HG02678 (cell line): ENCODE results near the gene REPS1.
"Not testable (repeated sequence)": the region's sequence is repeated elsewhere in the genome, so short reads cannot be mapped to it uniquely, and the experiment has no call there.

ENCODE experiments used
- ATAC-seq: cut with Tn5 transposase; IDR thresholded peaks from one replicate; pipeline ENCODE4 v1.9.1; 2021; ENCODE audit warnings: mild to moderate bottlenecking, moderate library complexity; ENCODE audit not compliant: unreplicated experiment

REPS1 gene

GRCh38 chr6:139007428-139007827 lies 19.4 kb upstream of the REPS1 start:
- no peak for ATAC-seq

GRCh38 chr6:139006477-139006876 lies 18.4 kb upstream of the REPS1 start:
- no peak for ATAC-seq

GRCh38 chr6:139003751-139004150 lies 15.7 kb upstream of the REPS1 start:
- no peak for ATAC-seq

- no peak for ATAC-seq
Measured at GRCh38 chr6:138999949-139000725, 12.1 kb upstream of the REPS1 start.

GRCh38 chr6:138997136-138997535 lies 9.1 kb upstream of the REPS1 start:
- no peak for ATAC-seq

- no peak for ATAC-seq
Measured at GRCh38 chr6:138996524-138996923, 8.5 kb upstream of the REPS1 start.

GRCh38 chr6:138993410-138993809 lies 5.4 kb upstream of the REPS1 start:
- not testable (repeated sequence) for ATAC-seq

GRCh38 chr6:138992965-138993364 lies 4.9 kb upstream of the REPS1 start:
- ATAC-seq, result not testable (repeated sequence)

GRCh38 chr6:138991206-138991605 lies 3.2 kb upstream of the REPS1 start:
- ATAC-seq, result no peak

- ATAC-seq, result no peak
Measured at GRCh38 chr6:138989098-138989983, 1.3 kb upstream of the REPS1 start.

- peak; percentile 16 for ATAC-seq
Measured at GRCh38 chr6:138988469-138988834, 399 bp upstream of the REPS1 start.

- ATAC-seq, result peak; percentile 13
Measured at GRCh38 chr6:138987080-138987642, 892 bp downstream of the REPS1 start.

GRCh38 chr6:138986578-138986977 lies 1.5 kb downstream of the REPS1 start:
- ATAC-seq, result no peak

GRCh38 chr6:138981416-138981815 lies 6.6 kb downstream of the REPS1 start:
- no peak for ATAC-seq

- ATAC-seq, result no peak
Measured at GRCh38 chr6:138979813-138980668, 8.0 kb downstream of the REPS1 start.

- no peak for ATAC-seq
Measured at GRCh38 chr6:138979365-138979764, 8.7 kb downstream of the REPS1 start.

- ATAC-seq, result no peak
Measured at GRCh38 chr6:138978229-138978628, 9.8 kb downstream of the REPS1 start.

GRCh38 chr6:138977646-138978167 lies 10.3 kb downstream of the REPS1 start:
- ATAC-seq, result no peak

GRCh38 chr6:138977242-138977641 lies 10.8 kb downstream of the REPS1 start:
- no peak for ATAC-seq

- no peak for ATAC-seq
Measured at GRCh38 chr6:138975815-138976214, 12.2 kb downstream of the REPS1 start.
